ENCODE measurements around the gene FCHSD2. TPM values are rescaled to one million over a fixed set of nuclear protein-coding genes. Genes with fewer than 3 reads are reported as not detected.

Gene FCHSD2
- total RNA-seq, 2 experiments from 2014 or later, result 21.9 to 24.1 TPM

- intact Hi-C loops (cut with micrococcal nuclease), result no loop called here
- Mint-ChIP-seq H3K27ac (no peak overlapping the region), H3K9me3 (peaks cover 25% of the 10 kb centered on the region), H3K4me1 (ENCODE audit: low read depth) (no peaks in the 10 kb centered on the region), H3K27me3 (no peaks in the 10 kb centered on the region), H3K4me3 (no peak overlapping the region), H3K36me3 (peaks cover 5% of the 10 kb centered on the region)
- no peak for DNase-seq
- POLR2A ChIA-PET, result no interaction called here
- CTCF ChIA-PET, result interaction anchor here (0.7 to 1.2 kb wide), 2 partner anchors 9 to 26 kb away, joined by 4 to 8 read pairs; no protein-coding TSS in a partner anchor
Observed at GRCh38 chr11:73107597-73107996, 34.5 kb downstream of the FCHSD2 start.

- no peak overlapping the region for H3K4me3 Mint-ChIP-seq
- DNase-seq, result no peak
- POLR2A ChIA-PET, result no interaction called here
- intact Hi-C loops (cut with micrococcal nuclease), result no loop called here
- H3K27me3 Mint-ChIP-seq, result no peaks in the 10 kb centered on the region
- CTCF ChIA-PET, result interaction anchor here (1.2 kb wide), 1 partner anchor 10 kb away, joined by 8 read pairs; no protein-coding TSS in a partner anchor
- H3K9me3 Mint-ChIP-seq, result peaks cover 30% of the 10 kb centered on the region
- peaks cover 5% of the 10 kb centered on the region for H3K36me3 Mint-ChIP-seq
- no peaks in the 10 kb centered on the region for H3K4me1 Mint-ChIP-seq (ENCODE audit: low read depth)
- H3K27ac Mint-ChIP-seq, result no peak overlapping the region
Observed at GRCh38 chr11:73106347-73106746, 35.8 kb downstream of the FCHSD2 start.

- H3K9me3 Mint-ChIP-seq, result peaks cover 5% of the 10 kb centered on the region
- CTCF ChIA-PET, result no interaction called here
- POLR2A ChIA-PET, result no interaction called here
Observed at GRCh38 chr11:73100578-73100977, 41.5 kb downstream of the FCHSD2 start.

GRCh38 chr11:73099512-73100266, 42.4 kb downstream of the FCHSD2 start:
- Mint-ChIP-seq H3K27ac (no peak overlapping the region), H3K36me3 (peaks cover 7% of the 10 kb centered on the region), H3K4me3 (no peak overlapping the region), H3K4me1 (ENCODE audit: low read depth) (peaks cover 8% of the 10 kb centered on the region), H3K9me3 (peaks cover 5% of the 10 kb centered on the region), H3K27me3 (no peaks in the 10 kb centered on the region)
- CTCF ChIA-PET, result no interaction called here
- intact Hi-C loops (cut with micrococcal nuclease), result no loop called here
- no peak for DNase-seq
- POLR2A ChIA-PET, result no interaction called here

More at GRCh38 chr11:73100578-73100977, 41.5 kb downstream of the FCHSD2 start:
- no peak for DNase-seq
- intact Hi-C loops (cut with micrococcal nuclease), result no loop called here
- Mint-ChIP-seq H3K27me3 (no peaks in the 10 kb centered on the region), H3K36me3 (peaks cover 7% of the 10 kb centered on the region), H3K4me3 (no peak overlapping the region), H3K27ac (no peak overlapping the region), H3K4me1 (ENCODE audit: low read depth) (peaks cover 8% of the 10 kb centered on the region)

- H3K36me3 Mint-ChIP-seq, result peaks cover 6% of the 10 kb centered on the region
- CTCF ChIA-PET, result interaction anchor here (0.6 to 0.9 kb wide), 2 partner anchors 22 to 171 kb away, joined by 3 to 4 read pairs; no protein-coding TSS in a partner anchor
- POLR2A ChIA-PET, result no interaction called here
- DNase-seq, result no peak
- H3K4me1 Mint-ChIP-seq (ENCODE audit: low read depth), result peaks cover 6% of the 10 kb centered on the region
- intact Hi-C loops (cut with micrococcal nuclease), result no loop called here
- no peak overlapping the region for H3K27ac Mint-ChIP-seq
- no peaks in the 10 kb centered on the region for H3K27me3 Mint-ChIP-seq
- H3K9me3 Mint-ChIP-seq, result no peaks in the 10 kb centered on the region
- H3K4me3 Mint-ChIP-seq, result no peak overlapping the region
Observed at GRCh38 chr11:73095613-73096012, 46.5 kb downstream of the FCHSD2 start.

GRCh38 chr11:73091521-73092305, 50.4 kb downstream of the FCHSD2 start:
- H3K4me3 Mint-ChIP-seq, result no peak overlapping the region
- H3K27me3 Mint-ChIP-seq, result no peaks in the 10 kb centered on the region
- CTCF ChIA-PET, result no interaction called here
- POLR2A ChIA-PET, result no interaction called here
- intact Hi-C loops (cut with micrococcal nuclease), result no loop called here
- no peak for DNase-seq
- peaks cover 6% of the 10 kb centered on the region for H3K36me3 Mint-ChIP-seq
- peaks cover 5% of the 10 kb centered on the region for H3K4me1 Mint-ChIP-seq (ENCODE audit: low read depth)
- no peak overlapping the region for H3K27ac Mint-ChIP-seq
- no peaks in the 10 kb centered on the region for H3K9me3 Mint-ChIP-seq

- DNase-seq, result no peak
- Mint-ChIP-seq H3K4me3 (no peak overlapping the region), H3K27ac (no peak overlapping the region), H3K36me3 (peaks cover 8% of the 10 kb centered on the region), H3K4me1 (ENCODE audit: low read depth) (peaks cover 10% of the 10 kb centered on the region), H3K9me3 (no peaks in the 10 kb centered on the region), H3K27me3 (no peaks in the 10 kb centered on the region)
- ChIA-PET CTCF (interaction anchor here (0.9 kb wide), 1 partner anchor 362 kb away, joined by 3 read pairs; no protein-coding TSS in a partner anchor), POLR2A (no interaction called here)
- intact Hi-C loops (cut with micrococcal nuclease), result no loop called here
Observed at GRCh38 chr11:73087730-73088129, 54.4 kb downstream of the FCHSD2 start.

GRCh38 chr11:73085189-73085875, 56.8 kb downstream of the FCHSD2 start:
- H3K4me3 Mint-ChIP-seq, result no peak overlapping the region
- POLR2A ChIA-PET, result no interaction called here
- peaks cover 11% of the 10 kb centered on the region for H3K4me1 Mint-ChIP-seq (ENCODE audit: low read depth)
- DNase-seq, result no peak
- no peak overlapping the region for H3K27ac Mint-ChIP-seq
- peaks cover 8% of the 10 kb centered on the region for H3K36me3 Mint-ChIP-seq
- no peaks in the 10 kb centered on the region for H3K9me3 Mint-ChIP-seq
- CTCF ChIA-PET, result no interaction called here
- H3K27me3 Mint-ChIP-seq, result no peaks in the 10 kb centered on the region
- intact Hi-C loops (cut with micrococcal nuclease), result no loop called here

GRCh38 chr11:73078631-73079030, 63.5 kb downstream of the FCHSD2 start:
- Mint-ChIP-seq H3K27ac (no peak overlapping the region), H3K27me3 (no peaks in the 10 kb centered on the region), H3K4me1 (ENCODE audit: low read depth) (peaks cover 16% of the 10 kb centered on the region), H3K9me3 (peaks cover 10% of the 10 kb centered on the region), H3K4me3 (no peak overlapping the region), H3K36me3 (peaks cover 24% of the 10 kb centered on the region)
- intact Hi-C loops (cut with micrococcal nuclease), result no loop called here
- DNase-seq, result no peak
- ChIA-PET POLR2A (no interaction called here), CTCF (no interaction called here)

GRCh38 chr11:73077454-73077853, 64.7 kb downstream of the FCHSD2 start:
- Mint-ChIP-seq H3K36me3 (peaks cover 23% of the 10 kb centered on the region), H3K27me3 (no peaks in the 10 kb centered on the region), H3K4me3 (no peak overlapping the region), H3K27ac (no peak overlapping the region), H3K9me3 (peaks cover 10% of the 10 kb centered on the region), H3K4me1 (ENCODE audit: low read depth) (peaks cover 26% of the 10 kb centered on the region)
- intact Hi-C loops (cut with micrococcal nuclease), result no loop called here
- ChIA-PET CTCF (no interaction called here), POLR2A (no interaction called here)
- no peak for DNase-seq

GRCh38 chr11:73074319-73074718, 67.8 kb downstream of the FCHSD2 start:
- Mint-ChIP-seq H3K27me3 (no peaks in the 10 kb centered on the region), H3K9me3 (peaks cover 10% of the 10 kb centered on the region), H3K4me1 (ENCODE audit: low read depth) (peaks cover 33% of the 10 kb centered on the region), H3K4me3 (no peak overlapping the region), H3K27ac (no peak overlapping the region), H3K36me3 (peaks cover 20% of the 10 kb centered on the region)
- no peak for DNase-seq
- POLR2A ChIA-PET, result no interaction called here
- intact Hi-C loops (cut with micrococcal nuclease), result loop anchor here (5.0 kb wide), 1 partner anchor 42 kb away; no protein-coding TSS in a partner anchor
- CTCF ChIA-PET, result no interaction called here

- no peak for DNase-seq
- intact Hi-C loops (cut with micrococcal nuclease), result loop anchor here (5.0 kb wide), 1 partner anchor 41 kb away; no protein-coding TSS in a partner anchor
- H3K27ac Mint-ChIP-seq, result no peak overlapping the region
- H3K4me1 Mint-ChIP-seq (ENCODE audit: low read depth), result peaks cover 33% of the 10 kb centered on the region
- H3K27me3 Mint-ChIP-seq, result no peaks in the 10 kb centered on the region
- ChIA-PET CTCF (interaction anchor here (0.6 to 1.0 kb wide), 2 partner anchors 23 to 69 kb away, joined by 3 to 7 read pairs; partner anchors contain the start of gene FCHSD2), POLR2A (no interaction called here)
- H3K36me3 Mint-ChIP-seq, result peaks cover 12% of the 10 kb centered on the region
- peaks cover 7% of the 10 kb centered on the region for H3K9me3 Mint-ChIP-seq
- H3K4me3 Mint-ChIP-seq, result no peak overlapping the region
Observed at GRCh38 chr11:73072935-73073481, 69.1 kb downstream of the FCHSD2 start.

All from activated CD4-positive, alpha-beta memory T cell treated with anti-CD3 and anti-CD28 coated beads for 36 hours (primary cell).